MCF 10A (cell line): ENCODE results near the gene UBAC2. TPM values are rescaled to one million over a fixed set of nuclear protein-coding genes. Genes with fewer than 3 reads are reported as not detected.

ENCODE experiments used
- BruUV-seq: library from RNA; stranded (reverse); fragments of 400-500 nt; replicated peaks from 2 replicates; lab custom pipeline; 2021; lab: Mats Ljungman, UMichigan
- CTCF ChIA-PET: fragments of 300-600 bp; sonication (Branson Sonifier 250); formaldehyde crosslinking; extraction: SDS; loops from one replicate; lab custom pipeline; 2021; ENCODE audit warnings: antibody characterized with exemption, inconsistent platforms; lab: Yijun Ruan, JAX
- POLR2A ChIA-PET: fragments of 300-600, 350-650 bp; sonication (Branson Sonifier 250); formaldehyde crosslinking; extraction: SDS; loops from one replicate; lab custom pipeline; 2020; ENCODE audit warnings: antibody characterized with exemption, inconsistent platforms; lab: Yijun Ruan, JAX
- DNase-seq: peaks from one replicate; pipeline ENCODE4 v3.0.0-alpha.2; 2018; ENCODE audit not compliant: unreplicated experiment
- H3K27ac Mint-ChIP-seq: one replicate; pipeline ENCODE4 v1.8.0; 2022; ENCODE audit warnings: mild to moderate bottlenecking, low read depth, mixed read lengths; ENCODE audit not compliant: unreplicated experiment
- H3K27me3 Mint-ChIP-seq: one replicate; pipeline ENCODE4 v1.8.0; 2022; ENCODE audit warnings: mixed read lengths; ENCODE audit not compliant: insufficient read depth, unreplicated experiment
- H3K36me3 Mint-ChIP-seq: one replicate; pipeline ENCODE4 v1.8.0; 2022; ENCODE audit warnings: mild to moderate bottlenecking, moderate library complexity, mixed read lengths; ENCODE audit not compliant: insufficient read depth, unreplicated experiment
- H3K4me1 Mint-ChIP-seq: one replicate; pipeline ENCODE4 v1.8.0; 2022; ENCODE audit warnings: mixed read lengths; ENCODE audit not compliant: insufficient read depth, unreplicated experiment
- H3K4me3 Mint-ChIP-seq: one replicate; pipeline ENCODE4 v1.8.0; 2022; ENCODE audit warnings: mild to moderate bottlenecking, moderate library complexity, mixed read lengths; ENCODE audit not compliant: unreplicated experiment
- H3K9me3 Mint-ChIP-seq: one replicate; pipeline ENCODE4 v1.8.0; 2022; ENCODE audit warnings: mixed read lengths; ENCODE audit not compliant: unreplicated experiment
- intact Hi-C: fragments of 100-400 bp; cut with micrococcal nuclease; formaldehyde crosslinking; loops from 2 replicates; pipeline ENCODE4 v1.14.1; 2022
- total RNA-seq: library from RNA; stranded (reverse); gene quantifications from 2 replicates; pipeline ENCODE4 v1.2.3, GENCODE V29; 2022
- TF ChIP-seq, protein P1 (sequence below): fragments of 200-600 bp; IDR thresholded peaks from one replicate; pipeline ENCODE4 v1.8.0; 2022; ENCODE audit warnings: antibody characterized with exemption, mild to moderate bottlenecking; ENCODE audit not compliant: unreplicated experiment

UBAC2 gene
- total RNA-seq, 1 experiment from 2014 or later, result 74.7 TPM

GRCh38 chr13:99159331-99160061, 41.2 kb upstream of the UBAC2 start:
- ChIA-PET CTCF (interaction anchor here (0.6 to 2.7 kb wide), 3 partner anchors 17 to 39 kb away, joined by 3 to 12 read pairs (median 3); no protein-coding TSS in a partner anchor), POLR2A (no interaction called here)
- TF ChIP-seq, protein P1, sequence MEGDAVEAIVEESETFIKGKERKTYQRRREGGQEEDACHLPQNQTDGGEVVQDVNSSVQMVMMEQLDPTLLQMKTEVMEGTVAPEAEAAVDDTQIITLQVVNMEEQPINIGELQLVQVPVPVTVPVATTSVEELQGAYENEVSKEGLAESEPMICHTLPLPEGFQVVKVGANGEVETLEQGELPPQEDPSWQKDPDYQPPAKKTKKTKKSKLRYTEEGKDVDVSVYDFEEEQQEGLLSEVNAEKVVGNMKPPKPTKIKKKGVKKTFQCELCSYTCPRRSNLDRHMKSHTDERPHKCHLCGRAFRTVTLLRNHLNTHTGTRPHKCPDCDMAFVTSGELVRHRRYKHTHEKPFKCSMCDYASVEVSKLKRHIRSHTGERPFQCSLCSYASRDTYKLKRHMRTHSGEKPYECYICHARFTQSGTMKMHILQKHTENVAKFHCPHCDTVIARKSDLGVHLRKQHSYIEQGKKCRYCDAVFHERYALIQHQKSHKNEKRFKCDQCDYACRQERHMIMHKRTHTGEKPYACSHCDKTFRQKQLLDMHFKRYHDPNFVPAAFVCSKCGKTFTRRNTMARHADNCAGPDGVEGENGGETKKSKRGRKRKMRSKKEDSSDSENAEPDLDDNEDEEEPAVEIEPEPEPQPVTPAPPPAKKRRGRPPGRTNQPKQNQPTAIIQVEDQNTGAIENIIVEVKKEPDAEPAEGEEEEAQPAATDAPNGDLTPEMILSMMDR, result no peak

GRCh38 chr13:99160415-99160814, 40.2 kb upstream of the UBAC2 start:
- Mint-ChIP-seq H3K4me1 (no peaks in the 10 kb centered on the region), H3K27ac (no peak overlapping the region), H3K9me3 (no peaks in the 10 kb centered on the region), H3K36me3 (no peaks in the 10 kb centered on the region), H3K27me3 (no peaks in the 10 kb centered on the region), H3K4me3 (no peak overlapping the region)
- CTCF ChIA-PET, result interaction anchor here (0.6 to 2.7 kb wide), 3 partner anchors 12 to 1268 kb away, joined by 3 to 12 read pairs (median 4); no protein-coding TSS in a partner anchor
- intact Hi-C loops, result no loop called here
- no TSS peak for BruUV-seq
- no peak for DNase-seq
- POLR2A ChIA-PET, result interaction anchor here (0.8 to 1.8 kb wide), 2 partner anchors 40 to 59 kb away, joined by 5 to 6 read pairs; partner anchors contain the start of gene UBAC2
- TF ChIP-seq, protein P1, result no peak

More at GRCh38 chr13:99159331-99160061, 41.2 kb upstream of the UBAC2 start:
- H3K27me3 Mint-ChIP-seq, result no peaks in the 10 kb centered on the region
- DNase-seq, result no peak
- intact Hi-C loops, result no loop called here
- H3K4me3 Mint-ChIP-seq, result no peak overlapping the region
- H3K36me3 Mint-ChIP-seq, result no peaks in the 10 kb centered on the region
- H3K9me3 Mint-ChIP-seq, result no peaks in the 10 kb centered on the region
- no TSS peak for BruUV-seq
- no peak overlapping the region for H3K27ac Mint-ChIP-seq
- no peaks in the 10 kb centered on the region for H3K4me1 Mint-ChIP-seq

- Mint-ChIP-seq H3K9me3 (no peaks in the 10 kb centered on the region), H3K4me3 (no peak overlapping the region), H3K36me3 (no peaks in the 10 kb centered on the region), H3K27me3 (no peaks in the 10 kb centered on the region), H3K27ac (no peak overlapping the region), H3K4me1 (no peaks in the 10 kb centered on the region)
- intact Hi-C loops, result no loop called here
- CTCF ChIA-PET, result interaction anchor here (1.2 to 2.7 kb wide), 2 partner anchors 13 to 15 kb away, joined by 4 to 12 read pairs; no protein-coding TSS in a partner anchor
- TF ChIP-seq, protein P1, result no peak
- POLR2A ChIA-PET, result interaction anchor here (1.8 kb wide), 1 partner anchor 39 kb away, joined by 6 read pairs; the partner anchor contains the start of gene UBAC2
- no TSS peak for BruUV-seq
- DNase-seq, result no peak
Observed at GRCh38 chr13:99161512-99161911, 39.1 kb upstream of the UBAC2 start.
